ENCODE results near the gene BOD1L1. TPM values are rescaled to one million over a fixed set of nuclear protein-coding genes. Genes with fewer than 3 reads are reported as not detected.

The BOD1L1 gene
- total RNA-seq, 4 donors from 2014 or later = 30.3 to 39.8 (median 34.8) TPM

GRCh38 chr4:13526658-13527057, 100.9 kb downstream of the BOD1L1 start:
- DNase-seq (ENCODE audit: extremely low spot score) = no peak

GRCh38 chr4:13525606-13526281, 101.8 kb downstream of the BOD1L1 start:
- no peak overlapping the region for H3K4me3 ChIP-seq
- no peaks in the 10 kb centered on the region for H3K36me3 ChIP-seq
- peaks cover 3 to 100% (median 78%) of the 10 kb centered on the region in 4 donors for H3K27me3 ChIP-seq
- peaks cover 6 to 46% (median 35%) of the 10 kb centered on the region in 4 donors for H3K4me1 ChIP-seq
- H3K27ac ChIP-seq (replicated peaks in 1 of 4) = no peak overlapping the region
- 73% methylated on average over 4 of the region's 4 CpGs for WGBS
- no peak for DNase-seq (ENCODE audit: extremely low spot score)
- TF ChIP-seq EP300 (IDR thresholded peaks at IDR 0.05) (no peak), CTCF (IDR thresholded peaks at IDR 0.05) (no peak), POLR2A (IDR thresholded peaks at IDR 0.05; ENCODE audit: low read depth) (no peak), POLR2AphosphoS5 (IDR thresholded peaks at IDR 0.05) (no peak)
- peaks cover 0 to 20% (median 18%) of the 10 kb centered on the region in 4 donors for H3K9me3 ChIP-seq
- intact Hi-C loops (cut with DNase I) = no loop called here

More at GRCh38 chr4:13526658-13527057, 100.9 kb downstream of the BOD1L1 start:
- H3K9me3 ChIP-seq = peaks cover 0 to 20% (median 18%) of the 10 kb centered on the region in 4 donors
- peaks cover 6 to 52% (median 43%) of the 10 kb centered on the region in 4 donors for H3K4me1 ChIP-seq
- intact Hi-C loops (cut with DNase I) = no loop called here
- 86% methylated on average over 3 of the region's 3 CpGs for WGBS
- no peak overlapping the region for H3K4me3 ChIP-seq
- TF ChIP-seq POLR2A (IDR thresholded peaks at IDR 0.05; ENCODE audit: low read depth) (no peak), EP300 (IDR thresholded peaks at IDR 0.05) (no peak), CTCF (IDR thresholded peaks at IDR 0.05) (no peak), POLR2AphosphoS5 (IDR thresholded peaks at IDR 0.05) (no peak)
- peaks cover 3 to 100% (median 86%) of the 10 kb centered on the region in 4 donors for H3K27me3 ChIP-seq
- H3K27ac ChIP-seq (replicated peaks in 1 of 4) = no peak overlapping the region
- H3K36me3 ChIP-seq = no peaks in the 10 kb centered on the region

GRCh38 chr4:13524504-13525243, 102.9 kb downstream of the BOD1L1 start:
- no peak overlapping the region for H3K27ac ChIP-seq (replicated peaks in 1 of 4)
- WGBS = 11% methylated on average over 34 of the region's 36 CpGs
- intact Hi-C loops (cut with DNase I) = no loop called here
- H3K9me3 ChIP-seq = peaks cover 0 to 20% (median 18%) of the 10 kb centered on the region in 4 donors
- TF ChIP-seq POLR2AphosphoS5 (IDR thresholded peaks at IDR 0.05) = no peak
- no peak for TF ChIP-seq CTCF (IDR thresholded peaks at IDR 0.05)
- TF ChIP-seq EP300 (IDR thresholded peaks at IDR 0.05) = no peak
- TF ChIP-seq POLR2A (IDR thresholded peaks at IDR 0.05; ENCODE audit: low read depth) = no peak
- H3K27me3 ChIP-seq = peaks cover 3 to 94% (median 69%) of the 10 kb centered on the region in 4 donors
- H3K36me3 ChIP-seq = no peaks in the 10 kb centered on the region
- peak overlapping the region in 1 of 4 donors; percentile 5 for H3K4me3 ChIP-seq
- peaks cover 6 to 45% (median 32%) of the 10 kb centered on the region in 4 donors for H3K4me1 ChIP-seq
- no peak for DNase-seq (ENCODE audit: extremely low spot score)

GRCh38 chr4:13523591-13524503, 103.7 kb downstream of the BOD1L1 start:
- H3K27ac ChIP-seq (replicated peaks in 1 of 4) = no peak overlapping the region
- intact Hi-C loops (cut with DNase I) = no loop called here
- H3K9me3 ChIP-seq = peaks cover 0 to 20% (median 18%) of the 10 kb centered on the region in 4 donors
- peaks cover 3 to 87% (median 61%) of the 10 kb centered on the region in 4 donors for H3K27me3 ChIP-seq
- H3K4me1 ChIP-seq = peaks cover 6 to 37% (median 27%) of the 10 kb centered on the region in 4 donors
- WGBS = 17% methylated on average over 34 of the region's 59 CpGs
- no peaks in the 10 kb centered on the region for H3K36me3 ChIP-seq
- no peak for DNase-seq (ENCODE audit: extremely low spot score)
- TF ChIP-seq CTCF (IDR thresholded peaks at IDR 0.05) (no peak), EP300 (IDR thresholded peaks at IDR 0.05) (no peak), POLR2A (IDR thresholded peaks at IDR 0.05; ENCODE audit: low read depth) (no peak), POLR2AphosphoS5 (IDR thresholded peaks at IDR 0.05) (no peak)
- peak overlapping the region in 1 of 4 donors; percentile 5 for H3K4me3 ChIP-seq

All from esophagus muscularis mucosa (tissue), 4 donors.